NCI-H510A treated with DMSO at 0.1 percent for 48 hours (cell line): ENCODE data around the gene KLHL29.
"Not testable (repeated sequence)": the region's sequence is repeated elsewhere in the genome, so short reads cannot be mapped to it uniquely, and the experiment has no call there.

Experiments used
- DNase-seq: peaks from one replicate; lab custom pipeline; 2025; lab: John Stamatoyannopoulos, UW

KLHL29 gene

DNA sequence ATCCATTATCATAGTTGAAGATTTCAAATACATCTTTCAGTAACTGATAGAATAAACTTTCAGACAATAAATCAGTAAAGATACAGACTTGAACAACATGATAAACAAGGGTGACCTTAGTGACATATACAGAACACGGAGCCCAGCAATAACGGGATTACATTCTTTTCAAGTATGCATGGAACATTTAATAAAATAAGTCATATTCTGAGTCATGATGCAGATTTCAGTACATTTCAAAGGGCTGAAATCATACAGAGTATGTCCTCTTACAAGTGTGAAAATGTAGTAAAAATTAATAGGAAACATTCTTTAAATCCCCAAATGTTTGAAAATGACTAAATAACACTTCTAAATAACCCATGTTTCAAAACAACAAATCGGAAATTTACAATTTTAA lies 17.2 kb upstream of the KLHL29 start:
- DNase-seq: no peak

DNA sequence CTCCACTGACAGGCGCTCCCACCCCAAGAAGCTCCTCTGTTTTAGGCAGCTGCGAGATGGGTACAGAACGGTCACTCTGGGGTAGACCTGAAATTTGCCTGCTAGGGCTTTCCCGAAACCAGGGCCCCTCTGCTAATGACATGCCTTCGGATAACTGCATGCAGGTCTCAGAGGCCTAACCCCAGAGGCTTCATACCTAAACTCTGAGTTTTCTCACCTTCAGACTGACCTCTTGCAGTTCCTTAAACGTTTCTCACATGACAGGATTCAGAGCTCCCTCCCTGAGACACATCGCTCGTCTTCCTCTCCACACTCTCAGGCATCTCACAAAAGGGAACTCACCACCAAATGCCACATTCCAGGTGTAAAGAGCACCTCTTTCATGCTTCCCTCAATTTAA lies 11.3 kb upstream of the KLHL29 start:
- no peak for DNase-seq

DNA sequence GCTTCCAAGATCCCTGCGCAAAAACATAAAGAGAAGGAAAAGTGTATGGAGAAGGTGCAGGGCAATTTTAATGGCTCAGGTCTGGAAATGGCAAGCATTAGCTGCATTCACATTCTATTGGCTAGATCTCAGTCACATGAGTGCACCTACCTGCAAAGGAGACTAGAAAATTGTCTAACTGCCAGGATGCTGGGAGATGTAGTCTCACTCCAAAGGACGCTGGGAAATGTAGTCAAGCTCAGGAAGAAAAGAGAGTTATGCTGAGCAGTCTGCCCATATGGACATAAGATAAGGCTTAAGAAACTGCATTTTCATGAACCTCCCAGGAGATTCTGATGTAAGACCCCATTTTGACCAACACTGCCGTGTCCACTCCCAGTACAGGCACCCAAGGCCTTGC lies 9.5 kb upstream of the KLHL29 start:
- DNase-seq: no peak

DNA sequence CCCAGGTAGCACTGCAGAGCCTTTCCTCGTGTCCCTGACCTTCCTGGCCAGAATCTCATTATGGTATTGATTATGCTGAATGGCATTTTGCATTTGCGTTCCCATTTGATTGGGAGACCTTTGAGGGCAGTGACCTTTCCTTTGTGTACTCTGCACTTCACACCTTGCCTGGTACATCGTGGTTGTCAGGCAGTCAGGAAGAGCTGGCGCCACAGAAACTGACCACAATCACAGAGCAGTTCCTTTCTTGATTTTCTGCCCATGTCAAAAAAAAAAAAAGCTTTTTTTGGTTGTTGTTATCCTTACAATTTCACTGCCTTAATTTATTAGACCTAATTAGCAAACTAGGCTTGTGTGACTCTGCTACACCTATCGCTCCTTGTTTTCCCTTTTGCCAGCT lies 8.9 kb upstream of the KLHL29 start:
- no peak for DNase-seq

DNA sequence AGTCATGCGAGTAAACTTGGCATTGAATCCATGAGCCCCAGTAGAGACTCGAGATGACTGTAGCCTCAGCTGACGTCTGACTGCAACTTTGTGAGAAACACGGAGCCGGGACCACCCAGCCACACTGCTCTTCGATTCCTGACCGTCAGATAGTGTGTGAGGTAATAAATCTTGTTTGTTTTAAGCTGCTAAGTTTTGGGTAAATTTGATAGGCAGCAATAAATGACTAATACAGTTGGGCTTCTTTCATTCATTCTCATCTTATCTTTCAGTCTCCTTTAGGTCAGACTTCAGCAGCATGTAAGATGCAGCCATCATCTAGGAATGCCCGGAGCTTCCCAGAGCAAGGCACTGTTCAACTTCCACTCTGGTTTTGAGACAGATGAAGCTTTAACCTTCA lies 8.0 kb upstream of the KLHL29 start:
- no peak for DNase-seq

DNA sequence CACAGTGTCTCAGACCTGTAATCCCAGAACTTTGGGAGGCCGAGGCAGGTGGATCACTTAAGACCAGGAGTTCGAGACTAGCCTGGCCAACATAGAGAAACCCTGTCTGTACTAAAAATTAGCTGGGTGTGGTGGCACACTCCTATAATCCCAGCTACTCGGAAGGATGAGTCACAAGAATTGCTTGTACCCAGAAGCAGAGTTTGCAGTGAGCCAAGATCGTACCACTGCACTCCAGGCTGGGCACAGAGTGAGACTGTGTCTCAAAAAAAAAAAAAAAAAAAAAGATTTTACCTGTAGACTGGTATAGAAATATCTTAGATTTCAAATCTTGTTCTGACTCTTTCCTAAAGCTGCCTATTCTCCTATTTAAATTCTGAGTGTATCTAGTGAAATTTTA lies 7.2 kb upstream of the KLHL29 start:
- no peak for DNase-seq

DNA sequence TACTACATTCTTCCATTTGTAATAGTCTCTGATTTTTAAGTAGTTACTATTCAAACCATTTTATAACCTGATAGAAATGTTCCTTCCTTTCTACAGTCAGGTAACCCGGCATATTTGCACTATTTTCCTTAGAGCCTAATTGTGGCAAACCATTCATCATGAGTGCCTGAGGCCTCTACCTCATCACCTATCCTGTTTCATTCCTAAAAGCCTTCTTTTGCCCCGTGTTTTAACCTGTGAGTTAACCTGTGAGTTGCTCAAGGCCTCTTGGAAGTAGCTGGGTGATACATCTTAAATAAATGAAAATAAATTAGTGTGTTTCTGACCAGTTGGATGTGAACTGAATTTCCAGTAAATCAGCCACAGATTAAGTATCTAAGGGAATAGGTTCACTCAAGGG lies 6.5 kb upstream of the KLHL29 start:
- no peak for DNase-seq

DNA sequence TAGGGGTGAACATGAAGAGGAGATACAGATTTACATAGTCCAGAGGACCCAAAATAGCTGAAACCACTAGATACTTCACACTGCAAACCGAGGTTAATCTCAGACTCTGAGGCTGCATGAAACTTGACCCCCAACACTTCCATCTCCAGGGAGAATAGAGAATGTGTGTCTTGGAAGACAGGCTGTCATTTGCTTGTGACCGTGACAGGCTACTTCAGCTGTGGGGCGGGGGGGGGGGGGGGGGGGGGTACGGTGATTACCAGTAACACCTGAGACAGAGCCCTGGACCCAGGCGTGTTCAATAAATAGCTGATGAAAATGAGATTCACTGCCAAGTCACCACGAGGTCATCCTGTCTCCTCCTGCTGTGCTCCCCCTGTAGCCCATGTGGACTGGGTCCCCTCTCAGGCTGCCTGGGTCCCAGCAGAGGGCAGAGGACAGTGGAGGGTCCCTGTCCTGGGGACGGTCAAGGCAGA lies 5.7 kb upstream of the KLHL29 start:
- DNase-seq: no peak

DNA sequence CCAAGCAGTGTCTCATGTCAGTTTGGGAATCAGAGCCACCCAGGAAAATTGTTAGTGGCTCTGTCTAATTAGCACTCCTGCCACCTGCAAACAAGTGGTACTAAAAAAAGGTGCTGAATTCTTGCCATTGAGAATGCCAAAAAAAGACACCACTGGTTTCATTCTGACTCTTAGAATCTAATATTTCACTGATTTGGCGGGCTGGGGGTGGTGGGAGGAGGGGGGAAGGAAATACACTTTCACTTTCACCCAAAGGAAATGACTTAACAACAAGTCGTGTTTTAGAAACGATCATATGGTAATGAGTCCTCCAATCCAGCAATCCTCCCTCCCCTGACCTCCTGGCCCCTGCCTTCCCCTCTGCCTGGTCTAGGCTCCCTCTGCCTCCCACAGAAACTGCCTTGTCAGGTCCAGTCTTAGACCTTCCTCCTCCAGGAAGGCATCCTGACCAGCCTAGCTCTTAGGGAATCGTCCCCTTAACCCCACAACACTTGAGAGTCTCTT lies 4.4 kb upstream of the KLHL29 start:
- DNase-seq: no peak

DNA sequence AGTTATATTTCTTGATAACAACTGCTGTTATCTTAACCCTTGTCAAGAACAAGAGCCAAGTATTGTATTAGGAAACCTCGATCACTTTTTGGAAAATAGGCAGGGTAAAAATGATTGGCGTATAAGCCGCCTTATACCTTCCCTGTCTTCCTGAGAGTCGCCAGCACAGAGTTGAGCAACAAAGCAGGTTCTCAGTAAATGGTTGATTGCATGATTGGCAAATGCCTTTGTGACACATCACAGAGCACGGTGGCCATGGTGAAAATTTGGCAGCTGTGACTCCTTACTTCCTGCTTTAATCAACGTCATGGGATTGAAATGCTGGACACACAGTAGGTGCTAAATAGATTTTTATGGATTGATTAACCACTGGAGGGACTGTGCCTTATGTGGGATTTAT lies 3.9 kb upstream of the KLHL29 start:
- peak; percentile 42 for DNase-seq

DNA sequence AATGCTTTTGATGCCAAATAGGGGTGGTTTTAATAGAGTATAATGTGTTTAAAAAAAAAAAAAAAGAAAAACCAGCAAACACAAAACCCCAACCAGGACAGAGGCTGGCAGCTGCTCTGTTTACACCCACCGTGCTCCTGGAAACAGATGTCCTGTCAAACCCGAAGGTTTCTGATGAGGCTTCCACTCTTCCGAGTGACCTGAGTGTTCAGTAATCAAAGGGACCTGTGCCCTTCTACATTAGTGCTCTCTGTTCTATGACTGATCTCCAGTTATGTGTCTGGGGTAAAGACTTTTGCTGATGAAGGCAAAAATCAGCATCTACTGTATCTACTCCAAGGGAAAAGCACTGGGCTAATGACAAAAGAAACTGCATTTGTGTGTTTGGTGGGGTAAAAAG lies 3.5 kb upstream of the KLHL29 start:
- DNase-seq: no peak

DNA sequence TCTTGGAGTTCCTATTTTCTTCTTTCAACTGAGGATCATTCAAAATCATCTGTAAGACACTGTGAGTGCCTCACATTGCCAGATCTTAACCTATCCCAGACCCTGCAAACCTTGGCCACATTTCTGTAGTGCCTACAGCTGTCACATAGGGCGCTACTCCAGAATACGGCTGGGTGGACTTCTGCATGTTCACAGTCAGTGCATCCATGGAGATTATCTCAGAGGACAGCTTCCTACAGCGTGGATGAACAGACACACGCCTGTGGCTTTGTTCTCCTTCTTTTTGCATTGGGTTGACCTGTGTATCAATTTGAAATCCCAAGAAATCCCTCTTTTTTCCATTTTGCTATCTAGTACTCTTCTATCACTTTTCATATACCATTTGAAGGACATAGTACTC lies 1.9 kb upstream of the KLHL29 start:
- no peak for DNase-seq

DNA sequence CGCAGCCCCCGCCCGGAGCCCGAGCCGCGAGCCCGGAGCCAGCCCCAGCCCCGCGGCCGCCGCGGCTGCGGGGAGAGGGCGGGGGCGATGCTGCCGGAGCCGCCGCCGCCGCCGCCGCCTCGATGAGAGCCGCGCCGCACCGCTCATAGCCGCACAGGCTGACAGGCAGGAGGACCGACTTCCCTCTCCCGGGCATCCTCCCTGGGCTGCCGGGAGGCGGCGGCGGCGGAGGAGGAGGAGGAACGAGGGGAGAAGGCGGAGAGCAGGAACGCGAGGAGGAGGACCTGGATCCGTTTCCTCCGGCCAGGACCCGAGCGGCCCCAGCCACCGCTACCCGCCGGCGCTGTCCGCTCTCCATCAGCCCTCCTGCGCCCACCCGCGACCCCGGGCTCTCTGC lies 370 bp downstream of the KLHL29 start:
- no peak for DNase-seq

DNA sequence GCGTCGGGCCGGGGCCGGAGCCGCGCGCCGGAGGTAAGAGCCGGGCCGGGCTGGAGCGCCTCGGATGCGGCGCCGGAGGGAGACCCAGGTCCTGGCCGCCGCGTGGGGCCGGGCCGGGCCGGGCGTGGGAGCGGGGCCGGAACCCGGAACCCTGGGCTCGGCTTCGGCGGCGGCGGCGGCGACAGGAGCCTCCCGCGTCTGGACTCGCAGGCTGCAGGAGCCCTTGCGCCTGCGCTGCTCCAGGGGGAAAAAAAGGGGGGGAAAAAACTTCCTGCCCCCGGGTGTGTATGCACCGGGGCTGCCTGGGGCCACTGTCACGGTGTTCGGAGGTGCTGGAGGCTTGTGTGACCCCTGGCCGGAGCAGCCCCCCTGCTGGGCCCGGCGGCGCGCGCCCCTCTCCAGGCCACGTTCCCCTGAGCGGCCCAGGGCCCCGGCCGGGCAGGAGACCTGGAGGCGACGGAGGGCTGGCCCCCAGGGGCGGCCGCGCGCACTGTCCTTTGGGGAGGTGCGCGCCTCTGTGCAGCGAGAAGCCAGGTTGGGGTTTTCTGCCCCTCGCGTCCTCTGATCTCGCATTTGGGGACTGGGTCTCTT lies 864 bp downstream of the KLHL29 start:
- DNase-seq: no peak

DNA sequence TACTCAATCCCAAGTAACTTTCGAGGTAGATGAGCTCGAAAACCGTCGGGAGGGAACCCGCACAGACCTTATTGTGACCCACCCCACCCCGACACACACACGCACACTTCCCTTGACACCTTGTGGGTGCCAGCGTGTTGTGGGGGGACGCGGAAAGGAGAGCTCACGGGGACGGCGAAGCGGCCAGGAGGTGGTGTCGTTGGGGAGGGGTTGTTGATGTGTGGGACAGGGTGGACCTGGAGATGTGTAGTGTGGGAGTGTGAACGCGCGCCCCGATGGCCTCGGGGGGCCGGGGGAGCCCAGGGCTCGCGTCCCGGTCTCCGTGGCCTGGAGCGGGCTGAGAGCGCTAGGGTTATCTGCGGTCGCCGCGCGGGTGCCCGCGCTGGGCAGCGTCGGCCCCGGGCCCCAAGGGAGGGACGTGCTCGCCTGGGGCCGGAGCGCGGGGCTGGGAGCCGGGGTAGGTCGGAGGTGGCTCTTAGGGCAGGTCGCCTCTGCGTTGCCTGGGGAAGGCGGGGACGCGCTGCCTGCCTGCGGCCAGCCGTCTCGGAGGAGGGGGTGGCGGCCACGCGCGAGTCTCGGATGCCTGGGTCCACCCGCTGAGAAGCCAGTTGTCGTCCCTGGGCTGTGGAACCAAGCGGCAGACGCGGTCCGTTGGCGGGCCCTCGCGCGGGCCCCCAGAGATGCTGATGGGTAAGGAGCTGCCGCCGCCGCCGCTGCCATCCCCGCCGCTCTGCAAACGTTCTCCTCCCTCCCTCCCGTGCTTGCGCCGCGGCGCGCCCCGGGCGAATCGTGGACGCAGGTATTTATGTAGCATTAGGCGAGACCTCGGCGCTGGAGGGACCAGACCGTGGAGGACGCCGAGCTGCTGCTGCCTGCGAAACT lies 1.6 kb downstream of the KLHL29 start:
- no peak for DNase-seq

DNA sequence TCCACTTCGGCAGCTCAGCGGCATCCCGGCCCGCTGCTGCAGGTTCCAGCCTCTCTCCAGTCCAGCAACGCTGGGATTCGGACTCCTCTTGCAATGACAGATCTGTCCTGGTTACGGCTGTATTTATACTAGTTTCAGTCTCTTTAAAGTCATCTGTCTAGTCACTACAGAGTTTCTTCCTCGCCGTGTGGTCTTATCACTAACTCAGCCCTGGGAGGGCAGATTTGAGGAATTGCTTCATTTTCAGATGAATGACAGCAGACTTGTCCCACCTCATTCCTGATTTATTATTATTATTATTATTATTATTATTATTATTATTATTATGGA lies 2.2 kb downstream of the KLHL29 start:
- DNase-seq: no peak

DNA sequence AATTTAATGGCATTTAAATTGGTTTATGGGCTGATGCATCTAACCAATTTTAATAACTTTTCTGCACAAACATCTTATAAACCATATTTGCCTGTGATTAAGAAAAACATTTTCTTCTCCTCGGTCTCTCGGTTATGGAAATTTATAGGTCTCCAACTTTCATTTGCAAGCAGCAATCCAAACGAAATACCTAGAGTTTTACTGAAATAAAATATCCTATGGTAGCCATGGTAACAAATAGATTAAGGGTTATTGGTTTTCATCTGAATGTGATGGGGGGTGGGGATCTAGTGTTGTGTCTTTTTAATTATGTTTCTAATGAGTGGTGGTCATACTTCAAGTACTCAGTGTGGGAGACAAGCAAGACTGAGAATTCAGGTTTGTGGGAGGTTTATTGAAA lies 2.9 kb downstream of the KLHL29 start:
- no peak for DNase-seq

DNA sequence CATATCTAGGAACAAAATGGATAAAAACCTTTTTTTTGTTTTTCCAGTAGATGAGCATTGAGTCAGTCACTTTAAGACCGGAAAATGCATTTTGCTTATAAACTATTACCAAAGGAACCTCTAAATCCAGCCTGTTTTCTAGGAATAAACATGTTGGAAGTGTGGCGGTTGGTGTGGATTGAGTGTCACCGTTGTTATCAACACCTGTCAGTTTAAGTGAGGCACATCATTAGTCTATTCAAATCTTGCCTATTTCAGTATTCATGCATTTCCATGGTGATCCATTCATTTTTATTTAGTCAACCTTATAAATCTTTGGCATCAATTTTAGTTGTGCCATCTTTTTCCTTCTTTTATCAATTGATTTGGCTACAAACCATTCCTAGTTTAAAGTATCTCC lies 3.3 kb downstream of the KLHL29 start:
- no peak for DNase-seq

DNA sequence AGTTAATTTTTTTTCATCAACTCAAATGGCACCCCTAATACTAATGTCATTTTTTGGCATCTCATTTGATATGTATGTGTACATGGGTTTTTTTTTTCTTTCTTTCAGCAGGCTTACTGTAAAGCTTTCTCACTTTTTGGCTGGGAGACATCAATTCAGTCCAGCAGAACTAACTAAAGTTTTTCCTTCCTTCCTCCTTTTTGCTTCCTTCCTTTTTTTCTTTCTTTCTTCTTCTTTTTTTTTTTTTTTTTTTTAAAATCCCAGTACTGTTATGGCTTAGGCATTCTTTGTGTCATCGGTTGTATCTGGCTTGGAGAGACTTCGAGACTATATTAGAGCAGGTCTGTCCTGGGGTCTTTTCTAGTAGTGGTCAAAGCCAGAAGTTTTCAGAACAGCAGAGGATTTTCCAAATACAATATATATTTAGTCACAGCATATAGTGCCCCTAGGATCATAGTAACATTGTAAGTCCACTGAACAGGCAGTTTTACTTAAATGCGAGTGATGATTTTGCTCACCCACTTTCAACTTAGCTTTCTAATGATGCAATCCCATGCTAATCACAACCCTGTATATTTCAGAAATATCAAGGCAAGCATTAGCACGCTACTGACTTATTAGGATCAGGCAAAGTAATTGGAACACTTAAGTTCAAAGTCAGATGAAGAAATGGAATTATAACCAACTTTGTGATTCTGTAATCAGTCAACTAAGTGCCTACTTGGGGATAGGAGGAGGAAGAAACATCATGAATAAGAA lies 4.0 kb downstream of the KLHL29 start:
- no peak for DNase-seq

DNA sequence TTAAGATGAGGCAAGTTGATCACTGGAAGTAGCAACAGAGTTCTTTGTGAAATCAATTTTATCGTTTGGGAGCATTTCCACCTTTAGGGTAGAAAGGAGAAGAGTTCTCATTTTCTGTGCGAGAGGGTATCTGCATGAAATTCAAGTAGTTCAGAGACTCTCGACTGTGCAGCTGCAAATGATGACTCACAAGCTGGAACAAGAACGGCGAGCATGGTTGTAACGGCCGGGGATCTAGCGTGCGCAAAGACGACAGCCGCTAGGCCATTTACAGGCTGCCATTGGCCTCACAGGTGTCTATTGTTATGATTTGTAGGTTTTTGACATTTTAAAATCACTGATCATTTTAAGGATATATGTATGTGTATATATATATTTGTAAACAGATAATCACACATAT lies 5.2 kb downstream of the KLHL29 start:
- peak; percentile 64 for DNase-seq

DNA sequence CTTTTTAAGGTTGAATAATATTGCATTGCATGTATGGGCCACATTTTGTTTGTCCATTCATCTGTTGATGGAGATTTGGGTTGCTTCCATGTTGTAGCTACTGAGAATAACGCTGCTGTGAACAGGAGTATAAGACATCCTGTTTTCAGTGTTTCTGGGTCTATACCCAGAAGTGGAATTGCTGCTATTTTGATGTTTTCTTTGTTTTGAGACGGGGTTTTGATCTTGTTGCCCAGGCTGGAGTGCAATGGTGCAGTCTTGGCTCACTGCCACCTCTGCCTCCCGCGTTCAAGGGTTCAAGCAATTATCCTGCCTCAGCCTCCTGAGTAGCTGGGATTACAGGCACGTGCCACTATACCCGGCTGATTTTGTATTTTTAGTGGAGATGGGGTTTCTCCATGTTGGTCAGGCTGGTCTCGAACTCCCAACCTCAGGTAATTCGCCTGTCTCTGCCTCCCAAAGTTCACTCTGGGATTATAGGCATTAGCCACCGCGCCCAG lies 6.3 kb downstream of the KLHL29 start:
- DNase-seq: not testable (repeated sequence)

DNA sequence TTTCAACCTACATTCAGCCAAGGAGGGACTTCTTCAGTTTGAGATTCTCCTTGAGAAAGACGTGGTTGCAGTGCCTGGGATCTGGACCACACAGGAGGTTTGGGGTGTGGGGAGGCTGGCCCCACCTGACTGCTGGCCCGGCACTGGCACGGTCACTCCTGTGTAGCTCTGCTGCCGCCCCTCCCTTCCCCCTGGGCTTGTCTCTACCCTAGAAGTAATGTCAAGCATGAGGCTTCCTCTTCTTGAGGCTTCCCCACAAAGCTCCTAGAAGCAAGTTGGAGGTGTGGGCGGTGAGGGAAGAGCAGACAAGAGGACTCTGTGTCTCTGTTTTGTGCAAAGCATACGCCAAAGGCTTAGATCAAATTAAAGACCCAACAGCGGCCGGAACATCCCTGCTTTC lies 8.7 kb downstream of the KLHL29 start:
- DNase-seq: no peak

DNA sequence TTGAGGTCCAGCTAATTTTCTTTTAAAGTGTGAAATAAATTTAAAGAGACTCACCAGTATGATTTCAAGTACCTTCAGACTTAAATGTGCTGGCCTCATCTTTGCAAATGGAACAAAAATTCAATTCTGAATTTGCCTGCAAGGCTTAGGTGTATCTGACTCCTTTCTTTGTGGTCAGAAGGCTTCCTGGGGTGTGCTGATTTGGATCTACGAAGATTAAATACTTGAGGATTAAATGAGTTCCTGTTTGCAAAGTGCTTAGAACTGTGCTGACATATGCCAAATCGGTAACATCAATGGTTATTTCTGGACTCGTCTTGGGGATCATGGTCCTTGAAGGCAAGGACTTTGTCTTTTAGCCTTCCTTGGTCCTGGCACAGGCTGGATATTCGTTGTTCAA lies 9.7 kb downstream of the KLHL29 start:
- DNase-seq: no peak
